Stimulated activated CD4-positive, alpha-beta T cell treated with anti-CD3 and anti-CD28 coated beads, Interleukin-12 subunit alpha, Interleukin-12 subunit beta, amount 100 ng/mL, for 48 hours (primary cell): Measurements from ENCODE around the gene BST1.

ENCODE experiments used
- DNase-seq, 3 donors: peaks; one replicate each; pipeline ENCODE4 v3.0.0-alpha.2; 2020; ENCODE audit warnings: low read depth in 2 of 3, low spot score in 1 of 3

Gene BST1, protein sequence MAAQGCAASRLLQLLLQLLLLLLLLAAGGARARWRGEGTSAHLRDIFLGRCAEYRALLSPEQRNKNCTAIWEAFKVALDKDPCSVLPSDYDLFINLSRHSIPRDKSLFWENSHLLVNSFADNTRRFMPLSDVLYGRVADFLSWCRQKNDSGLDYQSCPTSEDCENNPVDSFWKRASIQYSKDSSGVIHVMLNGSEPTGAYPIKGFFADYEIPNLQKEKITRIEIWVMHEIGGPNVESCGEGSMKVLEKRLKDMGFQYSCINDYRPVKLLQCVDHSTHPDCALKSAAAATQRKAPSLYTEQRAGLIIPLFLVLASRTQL

DNA sequence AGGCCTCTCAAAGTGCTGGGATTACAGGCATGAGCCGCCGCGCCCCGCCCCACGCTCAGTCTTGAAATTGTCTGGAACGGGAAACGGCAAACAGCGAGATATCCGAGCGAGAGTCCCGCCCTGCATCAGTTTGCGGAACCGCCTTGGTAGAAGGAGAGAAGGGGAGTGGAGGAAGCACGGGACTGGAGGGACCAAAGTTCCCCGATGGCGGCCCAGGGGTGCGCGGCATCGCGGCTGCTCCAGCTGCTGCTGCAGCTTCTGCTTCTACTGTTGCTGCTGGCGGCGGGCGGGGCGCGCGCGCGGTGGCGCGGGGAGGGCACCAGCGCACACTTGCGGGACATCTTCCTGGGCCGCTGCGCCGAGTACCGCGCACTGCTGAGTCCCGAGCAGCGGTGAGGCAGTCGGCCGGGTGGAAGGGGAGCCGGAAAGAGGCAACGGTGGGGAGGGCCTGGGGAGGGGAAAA, at the start of gene BST1:
Gene BST1, plus strand, starts transcription at position 125 of the 463 bp plus-strand sequence. Its CDS starts 80 bp downstream, at position 205.
- peak; percentile 32 to 41 (median 33) for DNase-seq

DNA sequence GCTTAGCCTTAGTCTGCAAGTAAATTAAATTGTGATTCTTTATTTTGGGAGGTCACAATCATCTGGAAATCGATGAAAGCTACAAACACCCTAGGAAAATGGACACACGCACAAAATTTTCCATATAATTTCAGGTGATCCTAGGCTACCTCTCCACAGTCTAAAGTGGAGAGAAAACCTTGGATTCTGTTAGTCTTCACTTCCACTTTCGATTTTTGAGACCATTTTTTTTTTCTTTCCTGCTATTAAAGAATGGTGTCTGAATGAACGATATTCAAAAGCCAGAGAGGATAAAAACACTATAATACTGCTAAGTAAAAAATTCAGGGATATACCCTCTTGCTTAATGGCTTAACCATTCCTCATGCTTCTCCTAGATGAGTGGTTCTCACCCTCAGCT, 49.4 kb upstream of the BST1 start:
- no peak for DNase-seq

DNA sequence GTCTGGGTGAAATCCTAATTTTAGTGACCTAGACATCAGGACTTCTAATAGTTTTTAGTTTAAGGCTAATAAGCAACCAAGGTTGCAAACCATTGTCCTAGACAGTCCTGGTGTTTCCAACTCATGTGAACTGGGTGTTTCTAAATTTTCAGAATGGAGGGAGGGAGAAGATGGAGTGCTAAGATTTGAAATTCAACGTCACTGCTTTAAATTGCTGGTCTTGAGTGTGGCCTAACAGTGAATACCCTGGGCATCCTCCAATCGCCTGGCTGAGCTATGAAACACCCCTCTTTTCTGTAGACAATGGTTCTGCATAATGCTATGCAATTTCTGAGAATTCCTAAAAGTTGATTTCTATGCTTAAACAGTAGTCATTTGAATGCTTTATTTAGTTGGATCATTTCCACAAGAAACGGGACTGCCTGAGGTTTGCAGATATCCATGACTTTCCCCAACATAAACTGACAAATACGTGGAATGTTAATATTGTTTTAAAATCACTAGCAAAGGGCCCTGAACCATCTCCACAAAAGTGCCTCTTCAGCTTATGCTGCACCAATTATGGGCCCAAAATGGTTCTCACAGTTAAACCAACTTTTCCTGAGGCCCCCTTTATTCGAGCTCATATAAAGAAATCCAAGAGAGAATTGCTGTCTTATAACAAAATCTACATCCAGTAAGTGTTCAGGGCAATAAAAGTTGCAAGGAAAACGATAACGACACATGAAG, 48.8 kb upstream of the BST1 start:
- no peak for DNase-seq

DNA sequence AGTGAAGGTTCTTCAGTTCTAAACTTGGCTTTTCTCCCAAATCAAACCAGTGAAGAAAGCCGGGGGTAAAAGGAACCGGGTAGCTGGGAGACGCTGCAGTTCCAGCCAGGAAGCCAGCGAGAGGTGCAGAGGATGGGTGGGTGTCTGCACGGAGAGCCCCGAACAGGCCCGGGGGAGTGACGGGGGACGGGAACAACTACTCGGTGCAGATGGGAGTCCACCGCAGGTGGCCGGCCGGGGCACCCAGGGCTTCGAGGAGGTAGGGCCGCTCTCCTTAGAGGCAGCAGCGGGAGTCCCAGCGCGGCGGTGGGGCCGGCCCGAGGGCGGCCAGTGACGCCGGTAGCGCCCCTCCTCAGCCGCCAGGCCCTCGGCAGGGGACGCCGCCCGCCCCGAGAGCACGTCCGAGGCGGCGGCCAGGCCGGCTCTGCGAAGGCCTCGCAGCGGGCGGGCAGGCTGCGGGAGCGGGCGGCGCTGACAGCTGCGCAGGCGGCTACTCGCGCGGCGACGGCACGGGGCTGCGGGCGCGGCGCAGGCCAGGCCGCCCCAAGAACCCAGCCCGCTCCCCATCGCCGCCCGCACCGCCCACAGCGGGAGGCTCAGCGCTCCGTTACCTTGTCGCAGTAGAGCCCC, 48.2 kb upstream of the BST1 start:
- DNase-seq = peak in 2 of 3 donors; percentile 17 to 34

DNA sequence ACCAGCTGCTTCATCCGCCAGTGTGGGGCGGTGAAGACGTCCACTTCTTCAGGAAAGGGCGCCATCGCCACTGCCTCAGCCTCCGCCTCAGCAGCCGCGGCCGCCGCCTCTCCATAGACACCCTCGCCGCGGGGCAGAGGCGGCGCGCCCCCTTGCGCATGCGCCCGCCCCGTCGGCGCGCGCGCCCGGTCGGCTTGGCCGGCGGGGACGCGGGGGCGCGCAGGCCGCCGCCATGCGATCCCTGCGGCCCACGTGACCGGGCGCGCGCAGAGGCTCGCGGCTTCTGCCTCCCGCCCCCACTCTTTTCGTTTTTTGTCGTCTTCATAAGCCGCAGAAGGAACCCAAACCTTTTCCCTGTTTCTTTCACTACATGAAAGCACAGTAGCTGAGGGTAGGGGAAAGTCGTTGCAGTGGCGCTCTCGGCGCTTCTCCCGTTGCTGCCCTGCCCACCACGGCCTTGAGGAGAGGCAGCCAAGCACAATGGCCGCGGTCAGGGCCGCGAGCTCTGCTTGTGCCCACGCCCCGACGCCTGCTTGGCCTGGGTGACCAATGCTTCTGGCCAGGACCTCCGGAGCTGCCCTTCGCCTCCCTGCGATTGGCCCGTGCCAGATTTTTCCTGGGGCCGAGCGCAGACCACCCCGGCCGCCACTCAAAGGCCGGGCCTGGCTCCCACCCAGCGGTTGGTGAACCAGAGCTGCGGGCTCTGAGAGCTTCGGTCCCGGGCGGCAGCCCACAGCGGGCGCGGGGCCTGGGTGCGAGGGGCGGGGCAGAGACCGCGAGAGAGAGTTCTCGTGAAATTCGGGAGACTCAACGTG, 47.4 kb upstream of the BST1 start, which contains the start of gene FBXL5:
Gene FBXL5, minus strand, starts transcription at position 135 of the 815 bp plus-strand sequence. Its CDS starts 70 bp downstream, at position 65.
- DNase-seq = peak; percentile 65 to 78 (median 70)

DNA sequence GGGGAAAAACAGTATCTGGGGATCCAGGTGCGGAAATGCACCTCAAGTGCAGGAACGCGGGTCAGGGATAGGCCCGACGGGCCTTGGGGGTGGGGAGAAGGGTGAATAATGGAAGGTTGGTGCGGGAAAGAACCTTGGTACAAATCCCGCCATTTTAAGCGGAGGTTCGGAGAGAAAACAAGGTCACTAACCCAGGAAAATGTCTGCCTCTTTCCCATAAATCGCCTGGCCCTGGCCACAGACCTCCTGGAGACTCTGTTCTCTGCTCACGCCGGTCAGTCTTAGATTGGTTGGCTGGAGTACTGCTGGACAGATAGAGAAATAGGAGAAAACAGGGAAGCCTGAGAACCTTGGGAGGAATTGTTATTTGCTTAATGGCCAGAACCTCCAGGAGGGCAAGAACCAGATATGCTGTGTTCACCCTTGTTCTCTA, 46.8 kb upstream of the BST1 start:
- DNase-seq = no peak

DNA sequence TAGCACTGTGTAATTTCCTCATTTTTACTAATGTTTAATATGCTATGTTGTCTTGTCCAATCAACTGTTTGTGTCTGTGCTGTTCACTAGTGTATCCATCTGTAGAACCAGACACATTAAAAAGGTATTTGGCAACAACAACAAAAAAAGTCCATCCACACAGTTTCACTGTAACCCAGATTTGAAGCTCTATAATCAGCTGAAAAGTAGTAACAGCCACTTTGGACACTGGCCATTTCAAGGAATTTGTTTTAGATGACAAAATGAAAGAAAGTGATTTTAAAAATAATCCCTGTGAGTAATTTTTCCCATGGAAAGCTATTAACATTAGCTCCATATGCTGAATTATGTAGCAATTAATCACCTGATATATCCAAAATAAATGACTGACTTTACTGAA, 45.5 kb upstream of the BST1 start:
- DNase-seq = no peak

DNA sequence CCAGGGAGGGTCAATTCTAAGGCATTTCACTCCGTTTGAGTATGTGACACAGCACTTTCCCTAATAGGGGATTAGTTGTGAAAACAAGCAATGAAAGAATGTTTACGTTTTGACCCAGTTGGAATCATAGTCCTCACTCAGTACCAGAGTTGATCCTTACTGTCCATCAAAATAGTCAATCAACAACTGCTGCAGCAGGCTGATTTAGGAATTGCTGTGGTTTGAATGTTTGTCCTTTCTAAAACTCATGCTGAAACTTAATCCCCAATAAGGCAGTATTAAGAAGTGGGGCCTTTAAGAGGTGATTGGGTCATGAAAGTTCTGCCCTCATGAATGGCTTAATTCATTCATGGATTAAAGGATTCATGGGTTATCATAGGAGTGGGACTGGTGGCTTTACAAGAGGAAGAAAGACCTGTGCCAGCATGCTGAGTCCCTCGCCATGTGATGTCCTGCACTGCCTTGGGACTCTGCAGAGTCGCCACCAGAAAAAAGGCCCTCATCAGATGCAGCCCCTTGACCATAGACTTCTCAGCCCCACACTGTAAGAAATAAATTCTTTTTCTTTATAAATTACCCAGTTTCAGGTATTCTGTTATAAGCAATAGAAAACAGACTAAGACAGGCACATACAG, 44.6 kb upstream of the BST1 start:
- DNase-seq = no peak

DNA sequence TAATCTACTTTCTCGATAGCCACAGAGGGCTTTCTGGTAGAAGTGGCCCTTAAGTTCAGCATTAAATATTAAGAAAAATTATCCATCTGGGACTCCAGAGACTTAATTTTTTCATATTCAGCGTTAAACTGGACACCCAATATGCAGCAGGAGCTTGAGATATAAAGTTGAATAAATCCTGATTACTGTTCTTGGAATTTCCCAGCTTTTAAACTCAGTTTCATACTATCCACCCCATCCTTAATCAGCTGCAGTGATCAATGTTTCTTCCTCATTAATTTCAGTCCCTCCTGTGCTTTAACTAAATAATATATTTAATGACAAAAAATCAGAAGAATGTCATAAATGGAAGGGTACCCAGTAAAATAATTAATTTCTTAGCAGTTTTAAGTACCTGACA, 44.1 kb upstream of the BST1 start:
- no peak for DNase-seq

DNA sequence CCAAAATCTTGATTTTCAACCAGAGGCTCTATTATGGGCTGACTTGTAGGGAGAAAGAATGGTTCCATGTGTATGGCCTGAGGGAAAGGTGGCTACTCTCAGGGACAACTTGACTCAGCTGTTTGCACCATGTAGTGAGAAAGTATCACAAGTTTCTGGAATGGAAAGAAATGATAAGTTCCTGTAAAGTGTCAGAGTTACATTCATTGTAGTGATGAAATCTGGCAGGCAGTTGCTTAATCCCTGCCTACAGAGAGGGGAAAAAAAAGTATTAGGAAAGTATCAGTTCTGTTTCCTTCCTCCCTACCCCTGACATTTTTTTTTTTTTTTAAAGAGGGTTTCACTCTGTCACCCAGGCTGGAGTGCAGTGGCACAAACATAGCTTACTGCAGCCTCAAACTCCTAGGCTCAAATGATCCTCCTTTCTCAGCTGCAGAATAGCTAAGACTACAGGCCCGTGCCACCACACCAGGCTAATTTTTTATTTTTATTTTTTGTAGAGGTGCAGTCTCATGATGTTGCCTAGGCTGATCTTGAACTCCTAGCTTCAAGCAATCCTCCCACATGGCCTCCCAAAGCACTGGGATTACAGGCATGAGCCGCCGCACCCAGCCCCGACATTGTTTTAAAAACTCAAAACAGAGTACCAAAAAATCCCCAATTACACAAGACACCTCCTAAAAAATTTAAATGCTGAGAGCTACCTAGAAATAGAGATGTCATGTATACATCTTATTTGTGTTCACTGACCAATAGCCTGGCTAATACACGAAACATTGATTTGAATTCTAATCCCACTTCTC, 42.9 kb upstream of the BST1 start:
- DNase-seq = no peak

DNA sequence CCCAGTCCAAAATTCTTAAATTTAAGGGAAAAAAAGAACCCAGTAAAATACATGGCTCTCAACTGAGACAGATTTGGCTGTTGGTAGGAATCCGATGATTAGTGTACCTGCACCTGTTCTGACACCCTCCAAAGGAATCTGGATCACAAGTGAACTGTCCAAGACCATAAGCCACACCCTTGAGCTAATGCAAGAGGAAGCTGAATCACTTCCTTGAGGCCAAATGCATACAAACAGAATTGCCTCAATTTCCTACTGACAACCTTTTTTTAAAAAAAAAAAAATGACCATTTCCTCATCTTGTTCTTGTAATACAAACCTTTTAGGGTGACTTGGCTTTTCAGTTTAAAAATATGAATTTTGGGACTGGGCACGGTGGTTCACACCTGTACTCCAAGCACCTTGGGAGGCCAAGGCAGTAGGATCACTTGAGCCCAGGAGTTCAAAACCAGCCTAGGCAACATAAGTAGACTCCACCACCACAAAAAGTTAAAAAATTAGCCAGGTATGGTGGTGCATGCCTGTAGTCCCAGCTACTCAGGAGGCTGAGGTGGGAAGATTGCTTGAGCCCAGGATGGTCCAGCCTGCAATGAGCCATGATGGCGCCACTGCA, 37.0 kb upstream of the BST1 start:
- no peak for DNase-seq

DNA sequence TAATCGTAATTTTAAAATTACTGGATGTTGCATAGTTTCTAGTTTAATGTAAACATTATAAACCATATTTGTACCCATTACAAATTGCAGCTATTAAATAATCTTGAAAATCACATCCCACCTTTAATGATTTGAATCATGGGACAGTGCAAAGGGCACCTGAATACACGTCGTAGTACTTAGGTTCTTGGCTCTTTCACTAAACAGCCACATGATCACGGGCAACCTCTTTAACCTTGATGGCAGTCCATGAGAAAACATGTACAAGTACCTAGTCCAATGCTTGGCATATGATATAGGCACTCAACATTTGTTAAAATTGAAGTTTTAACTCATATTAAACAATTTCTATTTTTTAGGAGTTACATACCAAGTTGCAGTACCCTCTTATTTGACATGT, 35.9 kb upstream of the BST1 start:
- no peak for DNase-seq

DNA sequence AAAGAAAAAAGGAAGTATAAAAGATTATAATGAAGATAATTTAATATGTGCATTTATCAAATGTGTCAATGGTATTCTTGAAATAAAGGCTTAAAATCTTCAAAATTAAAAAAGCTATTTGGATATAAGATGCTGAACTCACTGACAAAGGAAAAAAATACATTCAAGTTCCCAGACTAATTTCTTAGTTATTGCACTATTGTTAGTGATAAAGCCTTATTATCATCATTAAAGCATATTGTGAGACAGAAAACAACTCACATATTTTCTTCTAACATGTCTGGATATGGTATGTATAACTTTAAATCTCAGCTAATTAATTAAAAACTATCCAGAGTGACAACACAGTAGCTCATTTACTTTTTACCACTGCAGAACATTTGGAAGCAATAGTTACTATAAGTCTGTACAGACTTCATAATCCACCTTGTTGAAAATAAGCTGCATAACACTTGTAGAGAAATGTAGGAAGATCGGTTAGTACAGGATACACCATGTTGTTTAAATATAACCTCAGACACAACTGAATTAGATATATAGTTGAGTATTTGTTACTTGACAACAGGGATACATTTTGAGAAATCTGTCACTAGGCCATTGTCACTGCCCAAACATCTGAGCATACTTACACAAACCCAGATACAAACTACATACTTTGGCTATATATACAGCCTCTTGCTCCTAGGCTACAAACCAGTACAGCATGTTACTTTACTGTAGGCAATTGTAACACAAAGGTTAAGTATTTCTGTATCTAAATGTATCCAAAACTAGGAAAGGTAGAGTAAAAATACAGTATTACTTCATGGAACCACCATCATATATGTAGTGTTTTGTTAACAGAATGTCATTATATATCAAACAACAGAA, 34.1 kb upstream of the BST1 start:
- DNase-seq = no peak

DNA sequence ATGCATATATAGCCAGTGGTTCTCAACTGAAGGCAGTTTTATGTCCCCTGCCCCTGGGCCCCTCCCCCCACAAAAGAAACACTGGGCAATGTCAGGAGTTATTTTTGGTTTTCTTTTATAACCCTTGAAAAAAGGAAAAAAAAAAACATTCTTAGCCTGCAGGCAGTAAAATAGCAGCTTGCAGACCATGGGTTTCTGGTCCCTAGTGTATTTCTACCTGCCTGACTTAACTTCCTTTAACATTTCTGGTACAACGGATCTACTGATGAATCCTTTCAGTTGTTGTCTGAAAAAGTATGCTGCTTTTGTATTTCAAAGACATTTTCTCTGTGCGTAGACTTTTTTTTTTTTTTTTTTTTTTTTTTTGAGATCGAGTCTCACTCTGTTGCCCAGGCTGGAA, 32.3 kb upstream of the BST1 start:
- no peak for DNase-seq

DNA sequence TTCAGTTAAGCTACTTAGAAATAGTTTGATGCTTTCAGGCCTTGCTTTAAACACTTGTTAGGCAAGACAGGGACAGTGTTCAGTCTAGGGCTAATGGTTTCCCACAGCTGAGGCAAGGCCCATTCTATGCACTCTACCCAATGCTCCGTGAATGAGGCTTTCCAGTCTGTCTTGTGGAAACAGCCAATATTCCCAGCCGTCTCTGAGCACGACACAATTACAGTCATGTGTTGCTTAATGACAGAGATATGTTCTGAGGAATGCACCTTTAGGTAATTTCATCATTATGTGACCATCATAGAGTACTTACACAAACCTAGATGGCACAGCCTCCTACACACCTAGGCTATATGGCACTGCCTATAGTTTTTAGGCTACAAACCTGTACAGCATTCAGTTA, 30.8 kb upstream of the BST1 start:
- no peak for DNase-seq

DNA sequence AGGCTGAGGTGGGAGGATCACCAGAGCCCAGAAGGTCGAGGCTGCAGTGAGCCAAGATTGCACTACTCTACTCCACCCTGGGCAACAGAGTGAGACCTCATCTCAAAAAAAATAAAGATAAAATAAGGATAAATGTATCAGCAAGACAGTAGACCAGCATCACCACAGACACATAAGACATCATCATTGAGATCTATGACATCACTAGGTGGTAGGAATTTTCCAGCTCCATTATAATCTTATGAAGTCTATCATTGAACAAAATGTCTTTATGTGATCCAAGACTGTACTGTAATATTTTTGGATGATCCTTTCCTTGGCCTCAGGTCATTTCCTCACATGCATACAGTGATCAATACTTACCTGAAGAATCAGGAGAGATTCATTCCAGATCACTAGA, 29.5 kb upstream of the BST1 start:
- no peak for DNase-seq

DNA sequence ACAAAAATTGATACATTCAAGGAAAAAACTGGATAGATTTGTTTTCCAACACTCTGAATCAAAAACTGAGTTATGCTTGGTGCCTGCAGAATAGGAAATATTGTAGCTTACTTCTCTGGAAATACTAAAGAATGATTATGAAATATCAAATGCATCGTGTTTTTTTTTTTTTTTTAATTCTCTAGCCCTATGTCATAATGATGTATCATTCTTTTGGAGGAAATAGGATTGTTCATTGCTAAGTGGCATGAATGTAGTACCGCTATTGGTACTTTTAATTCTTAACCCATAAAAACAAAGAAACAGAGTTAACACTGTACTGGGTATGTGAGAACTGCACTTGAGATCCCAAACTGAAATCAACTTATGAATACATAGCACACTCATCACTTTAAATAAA, 28.8 kb upstream of the BST1 start:
- DNase-seq = no peak

DNA sequence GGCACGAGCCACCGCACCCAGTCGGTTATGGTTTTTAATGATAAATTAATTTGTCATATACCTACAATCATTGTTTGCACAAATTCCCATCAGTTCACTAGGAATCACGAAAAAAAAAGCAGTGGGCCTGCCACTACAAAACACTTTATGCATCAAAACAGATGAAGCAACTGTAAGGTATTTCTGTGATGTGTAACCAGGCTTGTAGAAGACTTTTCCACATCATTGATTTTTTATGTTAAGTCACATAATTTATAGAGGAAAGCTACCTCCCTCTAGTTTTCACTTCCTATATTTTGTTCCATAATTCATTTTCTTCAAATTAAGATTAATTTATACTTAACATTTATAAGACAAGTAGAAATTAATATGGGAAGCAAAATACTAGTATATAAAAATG, 27.9 kb upstream of the BST1 start:
- no peak for DNase-seq
